NCI-H1048 (cell line): Measurements from ENCODE around the gene CARD6.
"Not testable (repeated sequence)": the region's sequence is repeated elsewhere in the genome, so short reads cannot be mapped to it uniquely, and the experiment has no call there.

Source experiments
- DNase-seq: peaks from one replicate; lab custom pipeline; 2025; lab: John Stamatoyannopoulos, UW

CARD6 gene

GRCh38 chr5:40828690-40829661, 12.2 kb upstream of the CARD6 start:
- no peak for DNase-seq

- no peak for DNase-seq
Measured at GRCh38 chr5:40829748-40830533, 11.2 kb upstream of the CARD6 start.

- DNase-seq, result no peak
Measured at GRCh38 chr5:40831346-40832210, 9.6 kb upstream of the CARD6 start.

- DNase-seq, result no peak
Measured at GRCh38 chr5:40832345-40832744, 8.8 kb upstream of the CARD6 start.

- DNase-seq, result no peak
Measured at GRCh38 chr5:40833712-40834229, 7.4 kb upstream of the CARD6 start.

GRCh38 chr5:40834391-40834848, 6.7 kb upstream of the CARD6 start:
- no peak for DNase-seq

- DNase-seq, result peak; percentile 92
Measured at GRCh38 chr5:40834849-40835787, 6.0 kb upstream of the CARD6 start, which contains the start of gene RPL37. Gene RPL37, minus strand, starts transcription at chr5:40835222. Its CDS starts 37 bp downstream, at chr5:40835185.

GRCh38 chr5:40838086-40838485, 3.1 kb upstream of the CARD6 start:
- DNase-seq, result no peak

- DNase-seq, result no peak
Measured at GRCh38 chr5:40842351-40842750, 1.2 kb downstream of the CARD6 start.

GRCh38 chr5:40844565-40844964, 3.4 kb downstream of the CARD6 start:
- DNase-seq, result no peak

GRCh38 chr5:40846371-40846770, 5.2 kb downstream of the CARD6 start:
- DNase-seq, result no peak

- DNase-seq, result no peak
Measured at GRCh38 chr5:40847525-40847924, 6.4 kb downstream of the CARD6 start.

- DNase-seq, result no peak
Measured at GRCh38 chr5:40853632-40854192, 12.5 kb downstream of the CARD6 start.

- DNase-seq, result no peak
Measured at GRCh38 chr5:40860711-40861110, 19.5 kb downstream of the CARD6 start.

- not testable (repeated sequence) for DNase-seq
Measured at GRCh38 chr5:40865004-40865403, 23.8 kb downstream of the CARD6 start.

- no peak for DNase-seq
Measured at GRCh38 chr5:40866844-40867243, 25.7 kb downstream of the CARD6 start.

GRCh38 chr5:40869384-40869783, 28.2 kb downstream of the CARD6 start:
- no peak for DNase-seq

- DNase-seq, result no peak
Measured at GRCh38 chr5:40871177-40871576, 30.0 kb downstream of the CARD6 start.

- DNase-seq, result not testable (repeated sequence)
Measured at GRCh38 chr5:40872253-40872652, 31.1 kb downstream of the CARD6 start.

- no peak for DNase-seq
Measured at GRCh38 chr5:40873286-40873880, 32.2 kb downstream of the CARD6 start.
